ENCODE measurements around the gene CLPTM1L.

Gene CLPTM1L

GRCh38 chr5:1344975-1345838 lies at the start of gene CLPTM1L:
Gene CLPTM1L, minus strand, starts transcription at chr5:1345099. Its CDS starts 258 bp downstream, at chr5:1344841.
- peak; percentile 77 to 78 for DNase-seq (ENCODE audit: low read depth in 2 of 2)

GRCh38 chr5:1393571-1394501 lies 48.9 kb upstream of the CLPTM1L start:
- DNase-seq (ENCODE audit: low read depth in 2 of 2) = no peak

GRCh38 chr5:1392801-1393565 lies 48.1 kb upstream of the CLPTM1L start:
- no peak for DNase-seq (ENCODE audit: low read depth in 2 of 2)

- DNase-seq (ENCODE audit: low read depth in 2 of 2) = no peak
These were observed 47.4 kb upstream of the CLPTM1L start for GRCh38 chr5:1392261-1392660.

GRCh38 chr5:1391691-1392090 lies 46.8 kb upstream of the CLPTM1L start:
- no peak for DNase-seq (ENCODE audit: low read depth in 2 of 2)

GRCh38 chr5:1390861-1391600 lies 46.1 kb upstream of the CLPTM1L start:
- DNase-seq (ENCODE audit: low read depth in 2 of 2) = no peak

- DNase-seq (ENCODE audit: low read depth in 2 of 2) = no peak
These were observed 45.4 kb upstream of the CLPTM1L start for GRCh38 chr5:1390333-1390732.

GRCh38 chr5:1388383-1388967 lies 43.6 kb upstream of the CLPTM1L start:
- DNase-seq (ENCODE audit: low read depth in 2 of 2) = no peak

GRCh38 chr5:1387876-1388275 lies 43.0 kb upstream of the CLPTM1L start:
- no peak for DNase-seq (ENCODE audit: low read depth in 2 of 2)

GRCh38 chr5:1387059-1387755 lies 42.3 kb upstream of the CLPTM1L start:
- no peak for DNase-seq (ENCODE audit: low read depth in 2 of 2)

GRCh38 chr5:1386274-1386717 lies 41.4 kb upstream of the CLPTM1L start:
- peak; percentile 31 to 38 for DNase-seq (ENCODE audit: low read depth in 2 of 2)

- DNase-seq (ENCODE audit: low read depth in 2 of 2) = peak; percentile 64 to 91
These were observed 40.7 kb upstream of the CLPTM1L start for GRCh38 chr5:1385395-1386273.

GRCh38 chr5:1384521-1384920 lies 39.6 kb upstream of the CLPTM1L start:
- DNase-seq (ENCODE audit: low read depth in 2 of 2) = no peak

- DNase-seq (ENCODE audit: low read depth in 2 of 2) = no peak
These were observed 39.0 kb upstream of the CLPTM1L start for GRCh38 chr5:1383886-1384401.

- DNase-seq (ENCODE audit: low read depth in 2 of 2) = no peak
These were observed 38.4 kb upstream of the CLPTM1L start for GRCh38 chr5:1383344-1383743.

GRCh38 chr5:1382248-1382700 lies 37.4 kb upstream of the CLPTM1L start:
- no peak for DNase-seq (ENCODE audit: low read depth in 2 of 2)

GRCh38 chr5:1381370-1382247 lies 36.7 kb upstream of the CLPTM1L start:
- no peak for DNase-seq (ENCODE audit: low read depth in 2 of 2)

- DNase-seq (ENCODE audit: low read depth in 2 of 2) = no peak
These were observed 36.0 kb upstream of the CLPTM1L start for GRCh38 chr5:1380910-1381309.

Measured in stimulated activated CD4-positive, alpha-beta T cell treated with anti-CD3 and anti-CD28 coated beads, Interleukin-12 subunit alpha, Interleukin-12 subunit beta, amount 100 ng/mL, for 24 hours (primary cell).